Right ventricle myocardium inferior (tissue), 1 donor: ENCODE measurements around the gene AMDHD2. TPM values are rescaled to one million over a fixed set of nuclear protein-coding genes. Genes with fewer than 3 reads are reported as not detected.
"Not testable (repeated sequence)": the region's sequence is repeated elsewhere in the genome, so short reads cannot be mapped to it uniquely, and the experiment has no call there.

Experiments
- ATAC-seq: fragments of 200-7000 bp; cut with Tn5 transposase; one replicate; pipeline ENCODE4 v1.9.1; 2020; ENCODE audit warnings: mild to moderate bottlenecking, moderate library complexity
- DNase-seq: peaks from one replicate; pipeline ENCODE4 v3.0.0; 2021; ENCODE audit errors: missing footprints
- intact Hi-C: fragments of 100-400 bp; cut with DNase I; formaldehyde crosslinking; loops from one replicate; pipeline ENCODE4 v1.11.0; 2022
- total RNA-seq: library from RNA; stranded (reverse); fragmentation: NEBNext Ultra II Directional; extraction: Animal tissue kit (Norgen Biotek cat#: 25700); gene quantifications from one replicate; pipeline ENCODE4 v1.2.1, GENCODE V29; 2021
- donor health status: DM: no; HTN: yes; CAD: no; lungs with severe emphysema.

Gene AMDHD2
- total RNA-seq, 1 donor from 2014 or later = 16.2 TPM

DNA sequence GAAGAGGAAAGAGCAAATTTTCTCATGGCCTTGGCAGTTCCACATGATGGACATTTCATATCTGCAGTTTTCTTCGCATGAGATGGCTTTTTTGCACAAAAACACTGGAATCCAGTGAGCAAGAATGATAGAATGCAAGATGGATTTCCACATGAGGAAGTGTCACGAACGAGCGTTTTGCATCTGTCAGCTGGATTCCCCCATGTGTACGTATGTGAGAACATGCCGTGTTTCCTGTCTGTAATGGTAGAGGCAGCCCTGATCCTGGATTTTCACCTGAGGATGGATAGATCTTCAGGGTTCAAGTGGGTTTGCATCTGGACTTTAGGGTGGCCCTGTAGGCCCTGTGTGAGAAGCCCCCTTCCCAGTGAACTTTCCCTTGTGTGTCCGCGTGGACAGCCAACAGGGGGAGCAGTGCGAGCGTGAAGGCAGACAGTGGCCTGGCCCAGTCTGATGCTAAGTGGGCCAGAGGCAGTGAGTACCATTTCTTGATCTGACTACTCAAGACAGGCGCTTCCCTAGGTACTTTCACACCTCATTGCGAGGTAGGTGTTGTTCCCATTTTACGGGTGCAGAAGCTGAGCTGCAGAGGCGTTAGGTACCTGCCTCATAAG, 19.8 kb downstream of the AMDHD2 start:
- DNase-seq, intact Hi-C loops, ATAC-seq: not testable (repeated sequence)

DNA sequence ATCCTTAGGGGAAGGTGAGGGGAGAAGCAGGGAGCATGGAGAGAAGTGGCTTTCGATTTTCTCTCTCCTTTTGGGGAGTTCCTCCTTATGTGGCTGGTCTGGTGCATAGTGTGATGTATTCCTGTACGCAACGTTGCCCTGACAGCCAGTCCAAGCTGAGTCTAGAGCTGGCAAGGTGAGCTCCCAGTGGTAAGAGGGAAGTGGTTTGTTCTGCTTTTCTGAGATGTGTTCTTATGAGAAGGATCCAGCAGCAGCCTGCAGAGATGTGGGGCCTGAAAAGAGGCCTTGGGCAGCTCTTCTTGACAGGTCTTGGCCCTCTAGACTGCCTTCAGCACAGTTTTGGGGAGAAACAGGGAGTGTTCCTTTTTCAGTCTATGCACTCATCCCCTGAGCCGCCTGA, 20.7 kb downstream of the AMDHD2 start:
- ATAC-seq, intact Hi-C loops, DNase-seq: not testable (repeated sequence)

DNA sequence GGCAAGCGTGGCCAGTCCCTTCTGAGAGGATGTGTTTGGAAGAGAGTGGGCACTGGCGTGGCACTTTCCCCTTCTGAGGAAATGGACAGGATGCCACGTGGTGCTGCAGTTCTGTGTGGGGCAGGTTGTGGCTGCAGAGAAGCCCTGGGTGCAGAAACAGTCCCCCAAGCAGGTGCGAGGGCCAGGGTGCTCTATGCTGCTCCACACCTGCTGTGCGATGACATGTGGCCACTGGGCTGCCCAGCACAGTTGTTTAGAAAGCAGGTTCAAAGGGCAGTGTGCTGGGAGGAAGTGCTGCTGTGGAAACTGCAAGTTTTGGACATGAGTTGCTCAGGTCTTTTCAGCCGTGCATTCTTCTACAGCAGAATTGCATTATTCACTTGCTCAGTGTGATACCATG, 21.2 kb downstream of the AMDHD2 start:
- intact Hi-C loops, DNase-seq, ATAC-seq: not testable (repeated sequence)

DNA sequence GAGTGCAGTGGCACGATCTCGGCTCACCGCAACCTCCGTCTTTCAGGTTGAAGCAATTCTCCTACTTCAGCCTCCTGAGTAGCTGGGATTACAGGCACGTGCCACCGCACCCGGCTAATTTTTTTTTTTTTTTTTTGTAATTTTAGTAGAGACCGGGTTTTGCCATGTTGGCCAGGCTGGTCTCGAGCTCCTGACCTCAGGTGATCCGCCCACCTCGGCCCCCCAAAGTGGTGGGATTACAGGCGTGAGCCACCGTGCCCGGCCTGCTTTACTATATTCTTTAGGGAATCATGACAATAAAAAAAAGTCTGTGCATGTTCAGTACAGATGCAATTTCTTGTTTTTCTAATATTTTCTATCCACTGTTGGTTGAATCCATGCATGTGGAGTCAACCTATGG, 23.6 kb downstream of the AMDHD2 start:
- DNase-seq, ATAC-seq, intact Hi-C loops: not testable (repeated sequence)

DNA sequence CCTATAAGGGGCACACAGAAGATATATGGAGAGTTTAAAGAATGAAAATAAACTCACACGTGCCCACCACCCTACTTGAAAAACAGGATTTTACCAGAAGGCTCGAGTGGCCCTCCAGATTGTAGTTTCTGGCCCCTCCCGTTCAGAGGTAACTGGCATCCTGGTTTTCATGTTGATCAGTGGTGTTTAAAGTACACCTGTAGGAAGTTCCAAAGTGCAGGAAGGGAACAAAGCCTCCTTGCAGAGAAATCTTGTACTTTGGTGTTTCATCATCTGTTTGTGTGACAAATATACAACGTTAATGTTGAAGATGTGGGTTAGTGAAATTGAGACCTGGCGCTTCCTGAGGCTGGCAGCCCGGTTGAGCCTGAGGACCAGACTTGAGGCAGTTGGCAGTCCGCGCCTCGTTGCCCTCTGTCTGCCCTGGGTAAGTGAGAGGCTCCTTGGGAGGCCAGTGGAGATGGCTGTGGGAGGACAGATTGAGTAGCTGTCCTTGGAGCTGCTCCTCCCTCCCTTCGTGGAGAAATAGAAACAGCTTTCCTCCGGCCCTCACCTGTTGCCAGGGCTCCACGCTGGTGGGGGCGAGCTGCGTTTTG, 30.2 kb downstream of the AMDHD2 start:
- intact Hi-C loops, ATAC-seq, DNase-seq: not testable (repeated sequence)

DNA sequence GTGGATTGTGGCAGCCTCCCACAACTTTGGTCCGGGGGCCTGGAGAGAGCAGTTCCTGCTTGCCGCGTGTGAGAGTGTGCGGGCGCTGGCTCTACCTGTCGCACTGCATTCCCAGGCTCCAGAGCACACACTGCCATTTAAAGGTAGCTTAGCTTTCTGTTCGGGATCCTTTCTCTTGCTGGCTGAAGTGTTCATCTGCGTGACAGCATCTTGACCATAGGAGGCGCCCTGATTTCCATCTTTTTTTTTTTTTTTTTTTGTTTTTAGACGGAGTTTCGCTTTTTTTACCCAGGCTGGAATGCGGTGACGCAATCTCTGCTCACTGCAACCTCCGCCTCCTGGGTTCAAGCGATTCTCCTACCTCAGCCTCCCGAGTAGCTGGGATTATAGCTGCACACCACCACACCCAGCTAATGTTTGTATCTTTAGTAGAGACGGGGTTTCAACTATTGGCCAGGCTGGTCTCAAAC, 31.3 kb downstream of the AMDHD2 start:
- ATAC-seq, intact Hi-C loops: not testable (repeated sequence)
- peak; percentile 9 for DNase-seq

DNA sequence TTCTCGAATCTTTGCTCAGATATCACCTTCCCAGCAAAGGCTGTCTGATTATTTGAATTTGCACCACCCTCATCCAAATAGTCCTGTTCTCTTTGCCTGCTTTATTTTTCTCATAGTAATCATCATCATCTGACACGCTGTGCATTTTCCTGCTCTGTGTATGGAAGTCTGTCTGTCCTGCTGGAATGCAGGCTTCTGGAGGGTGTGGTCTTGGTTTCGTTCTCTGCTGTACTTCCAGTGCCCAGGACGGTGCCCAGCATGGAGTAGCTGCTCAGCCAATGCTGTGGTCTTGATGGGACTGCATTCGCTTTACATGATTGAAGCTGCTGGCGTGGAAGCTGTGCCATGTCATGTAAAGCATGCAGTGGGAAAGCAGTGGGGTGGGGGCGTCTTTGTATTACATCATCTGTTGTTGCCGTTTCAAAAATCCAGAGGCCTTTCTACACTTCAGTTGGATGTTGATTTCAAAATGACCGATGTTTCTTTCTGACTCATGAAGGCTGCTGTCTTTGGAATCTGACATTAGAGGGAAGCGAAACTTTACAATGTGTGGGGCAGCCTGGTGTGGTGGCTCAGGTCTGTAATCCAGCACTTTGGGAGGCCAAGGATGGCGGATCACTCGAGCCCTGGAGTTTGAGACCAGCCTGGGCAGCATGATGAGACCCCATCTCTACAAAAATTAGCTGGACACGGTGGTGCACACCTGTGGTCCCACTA, 34.7 kb downstream of the AMDHD2 start:
- DNase-seq, ATAC-seq, intact Hi-C loops: not testable (repeated sequence)

DNA sequence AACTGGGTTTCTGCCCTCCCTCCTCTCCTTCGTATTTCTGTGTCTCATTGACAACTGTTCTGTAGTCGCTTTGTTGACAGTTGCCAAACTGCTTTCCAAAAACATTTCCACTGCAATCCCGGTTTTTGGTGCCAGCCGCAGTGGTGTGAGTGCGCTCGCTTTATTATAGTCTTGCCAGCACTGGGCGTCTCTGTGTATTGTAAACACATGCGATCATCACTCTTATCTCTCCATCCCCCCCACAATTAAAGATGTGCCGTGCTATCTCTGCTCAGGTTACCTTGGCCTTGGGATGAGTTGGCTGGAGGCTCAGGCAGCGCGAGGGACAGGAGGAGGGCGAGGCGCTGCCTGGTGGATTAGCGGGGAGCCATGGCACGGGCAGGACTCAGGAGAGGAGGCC, 37.0 kb downstream of the AMDHD2 start:
- intact Hi-C loops, ATAC-seq, DNase-seq: not testable (repeated sequence)

DNA sequence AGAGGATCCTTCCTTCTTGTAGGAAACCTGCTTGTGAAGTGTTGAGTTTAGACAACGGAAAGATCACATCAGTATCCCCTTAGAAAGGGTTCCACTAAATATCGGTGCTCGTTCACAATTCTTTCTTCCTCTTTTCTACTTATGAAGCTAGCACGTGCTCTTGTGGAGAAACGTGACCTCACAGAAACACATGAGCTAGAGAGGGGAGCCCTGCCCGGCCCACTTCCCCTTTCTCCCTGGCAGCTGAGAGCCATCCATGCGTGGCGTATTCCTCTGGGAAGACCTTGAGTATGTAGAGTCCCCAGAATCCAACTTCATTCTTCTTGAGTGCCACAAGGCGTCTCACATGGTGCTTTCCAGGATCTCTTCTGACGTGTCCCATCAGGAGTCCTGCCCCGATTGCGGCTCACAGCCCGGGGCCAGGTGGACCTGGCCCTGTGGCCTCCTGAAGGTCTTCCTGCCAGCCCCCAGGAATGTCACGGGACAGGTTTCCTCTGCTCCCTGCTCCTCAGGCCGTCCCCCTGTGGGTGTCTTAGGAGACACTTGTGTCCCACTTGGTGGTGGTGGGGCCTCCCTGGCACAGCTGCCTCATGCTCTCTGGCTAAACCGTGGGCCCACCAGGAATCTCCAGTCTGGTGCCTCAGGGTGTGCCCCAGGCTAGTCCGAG, 40.1 kb downstream of the AMDHD2 start:
- intact Hi-C loops, DNase-seq: not testable (repeated sequence)
- peak; percentile 63 for ATAC-seq

DNA sequence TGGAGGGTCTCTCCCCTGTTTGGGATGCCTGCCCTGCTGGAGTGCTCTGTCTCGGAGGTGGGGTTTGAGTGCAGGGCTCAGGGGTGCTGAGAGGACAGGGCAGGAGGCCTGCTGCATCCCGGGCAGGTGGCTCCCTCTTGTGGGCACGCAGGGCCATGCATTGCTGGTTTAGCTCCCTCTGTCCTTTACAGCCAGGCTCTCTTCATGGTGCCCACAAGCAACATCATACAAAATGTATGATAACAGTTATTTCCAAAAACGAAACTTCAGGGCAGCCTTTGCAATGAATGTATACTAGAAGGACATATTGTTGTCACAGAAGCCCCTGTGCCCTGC, 40.6 kb downstream of the AMDHD2 start:
- DNase-seq = peak; percentile 76

DNA sequence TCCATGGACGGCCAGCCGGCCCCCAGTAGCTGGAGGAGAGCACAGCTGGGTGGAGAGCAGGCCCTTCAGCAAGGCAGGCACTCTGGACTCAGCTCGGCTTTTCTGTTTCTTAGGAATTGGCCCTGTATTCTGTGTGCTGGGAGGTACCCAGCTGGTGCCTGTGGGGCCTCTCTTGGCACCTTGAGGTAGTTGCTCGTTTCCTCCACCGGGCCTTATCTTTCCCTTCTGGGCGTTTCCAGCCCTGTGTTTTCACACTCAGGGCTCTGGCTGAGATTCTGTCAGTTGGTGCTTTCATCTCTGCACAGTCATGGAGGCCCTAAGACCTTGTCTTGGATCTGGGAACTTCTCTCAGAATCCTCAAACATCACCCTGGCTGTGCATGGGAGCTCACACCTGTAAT, 47.3 kb downstream of the AMDHD2 start:
- ATAC-seq, DNase-seq, intact Hi-C loops: not testable (repeated sequence)

More for the DNA sequence above, 40.6 kb downstream of the AMDHD2 start:
- peak; percentile 83 for ATAC-seq
- intact Hi-C loops = not testable (repeated sequence)

DNA sequence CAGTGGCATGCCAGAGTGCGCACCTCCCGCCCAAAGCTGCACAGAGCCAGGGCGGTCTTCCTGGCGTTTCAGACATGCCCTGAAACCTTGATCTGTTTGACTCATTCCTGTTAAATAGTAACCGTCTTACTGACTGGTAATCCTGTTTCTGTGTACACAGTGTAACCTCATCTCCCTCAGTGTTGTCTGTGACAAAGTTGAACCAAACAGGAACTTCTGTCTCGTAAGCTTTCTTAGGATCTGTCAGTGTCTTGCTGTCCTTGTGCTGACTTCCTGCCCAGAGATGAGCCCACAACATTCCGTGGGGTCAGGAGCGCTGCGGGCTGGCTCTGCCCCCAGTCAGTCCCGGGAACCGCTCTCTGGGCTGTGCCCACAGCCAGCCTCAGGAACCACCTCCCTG, 48.4 kb downstream of the AMDHD2 start:
- intact Hi-C loops, ATAC-seq, DNase-seq: not testable (repeated sequence)

DNA sequence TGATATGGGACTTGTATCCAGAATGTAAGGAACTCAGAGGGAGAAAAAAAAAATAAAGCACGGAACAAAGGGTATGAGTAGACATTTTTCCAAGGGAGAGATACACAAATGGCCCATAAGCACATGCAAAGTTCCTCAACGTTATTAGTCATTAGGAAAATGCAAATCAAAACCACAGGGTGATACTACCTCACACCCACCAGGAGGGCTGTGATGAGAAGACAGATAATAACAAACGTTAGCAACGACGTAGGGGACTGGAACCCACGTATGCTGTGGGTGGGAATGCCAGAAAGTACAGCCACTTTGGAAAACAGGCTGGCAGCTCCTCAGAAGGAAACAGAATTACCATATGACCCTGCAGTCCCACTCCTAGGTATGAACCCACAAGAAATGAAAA, 52.5 kb downstream of the AMDHD2 start:
- DNase-seq, intact Hi-C loops, ATAC-seq: not testable (repeated sequence)

DNA sequence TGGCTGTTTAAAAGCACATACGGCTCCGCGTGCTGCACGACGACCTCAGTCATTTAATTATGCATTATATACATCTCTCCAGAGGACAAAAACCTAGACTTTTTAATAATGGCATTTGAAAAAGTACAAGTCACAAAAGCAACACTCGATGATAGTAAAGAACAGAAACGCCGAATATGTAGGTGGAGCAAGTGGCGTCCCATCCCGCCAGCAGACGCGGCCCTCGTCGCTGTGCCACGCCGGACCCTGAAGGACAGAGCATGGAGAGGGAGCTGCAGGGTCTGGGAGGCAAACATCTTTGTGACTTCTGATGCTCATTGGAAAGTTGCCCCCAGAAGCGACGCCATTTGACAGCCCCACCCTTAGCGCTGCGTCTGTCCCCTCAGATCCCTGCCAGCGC, 55.7 kb downstream of the AMDHD2 start:
- DNase-seq, intact Hi-C loops, ATAC-seq: not testable (repeated sequence)

DNA sequence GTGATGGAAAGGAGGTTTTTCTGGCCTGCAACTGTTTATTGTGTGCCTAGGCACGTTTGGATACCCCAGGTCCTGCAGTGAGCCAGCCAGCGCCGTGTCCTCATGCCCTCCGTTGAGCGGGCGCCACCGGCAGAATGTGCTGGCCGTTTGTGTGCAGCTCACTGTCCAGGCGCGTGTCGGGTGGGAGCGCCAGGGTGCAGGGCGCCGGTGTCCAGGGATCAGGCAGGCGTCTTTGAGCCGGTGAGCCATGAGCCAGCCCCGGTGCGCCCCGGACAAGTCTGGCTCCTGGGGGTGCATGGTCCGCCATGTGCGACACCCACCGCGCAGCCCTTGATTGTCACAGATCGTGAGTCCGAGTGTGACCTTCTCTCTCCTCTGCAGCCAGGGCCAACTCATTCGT, 56.9 kb downstream of the AMDHD2 start:
- intact Hi-C loops, DNase-seq, ATAC-seq: not testable (repeated sequence)

DNA sequence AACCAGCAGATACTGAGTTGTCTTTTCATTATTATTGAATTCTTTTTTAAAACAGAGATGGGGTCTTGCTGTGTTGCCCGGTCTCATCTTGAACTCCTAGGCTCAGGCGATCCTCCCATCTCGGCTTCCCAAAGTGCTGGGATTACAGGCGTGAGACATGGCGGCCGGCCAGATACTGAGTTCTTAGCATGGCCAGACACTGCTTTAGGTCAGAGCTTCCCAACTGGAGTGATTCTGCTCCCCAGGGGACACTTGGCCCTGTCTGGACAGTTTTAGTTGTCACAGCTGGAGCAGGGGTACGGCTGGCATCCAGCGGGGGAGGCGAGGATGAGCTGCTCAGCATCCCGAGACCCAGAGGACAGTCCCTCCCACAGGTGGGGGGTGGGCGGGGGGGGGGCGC, 58.7 kb downstream of the AMDHD2 start:
- DNase-seq, intact Hi-C loops, ATAC-seq: not testable (repeated sequence)

DNA sequence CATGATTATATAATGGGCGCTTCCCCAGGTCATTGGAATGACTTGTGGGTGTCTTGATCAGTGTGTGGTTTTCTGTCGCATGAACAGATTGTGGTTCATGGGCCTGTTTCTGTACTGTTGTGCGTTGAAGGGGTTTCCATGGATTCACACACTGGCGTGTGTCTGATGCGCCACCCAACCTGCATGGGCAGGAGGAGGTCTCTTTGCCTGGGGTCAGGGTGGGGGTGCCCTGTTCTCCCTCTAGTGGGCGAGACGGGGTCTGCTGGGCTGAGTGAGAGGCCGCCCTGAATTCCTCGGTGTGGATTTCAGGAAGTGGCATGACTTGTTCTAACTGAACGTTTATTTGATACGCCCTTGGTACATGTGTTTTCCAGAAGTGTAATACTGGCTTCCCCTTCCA, 60.0 kb downstream of the AMDHD2 start:
- DNase-seq, ATAC-seq, intact Hi-C loops: not testable (repeated sequence)

DNA sequence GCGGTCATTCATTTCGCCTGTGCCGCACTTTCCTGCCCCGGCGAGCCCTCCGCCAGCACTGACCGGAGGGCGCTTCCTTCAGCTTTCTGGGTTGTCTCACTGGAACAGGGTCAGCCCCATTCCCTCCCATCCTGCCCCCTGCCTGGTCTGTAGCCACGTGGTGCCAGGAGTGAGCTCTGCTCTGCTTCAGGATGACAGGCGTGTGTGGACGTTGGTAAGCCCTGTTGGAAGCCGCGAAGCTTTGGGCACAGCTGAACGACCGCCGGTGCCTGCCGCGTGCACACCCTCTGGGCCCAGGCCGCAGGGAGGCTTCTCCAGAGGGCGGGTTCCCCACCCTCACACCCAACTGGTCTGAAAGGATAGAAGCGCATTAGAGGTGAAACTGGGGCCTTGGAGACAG, 60.6 kb downstream of the AMDHD2 start:
- intact Hi-C loops, DNase-seq: not testable (repeated sequence)
- ATAC-seq = peak; percentile 41
